H54 (cell line): ENCODE results near the gene DYNC1H1.

Source experiments
- DNase-seq: peaks from one replicate; pipeline ENCODE4 v3.0.0; 2011; ENCODE audit warnings: low spot score, mixed read lengths; ENCODE audit not compliant: insufficient read length
- FAIRE-seq: peaks from 3 replicates; lab custom pipeline; 2011; peaks lifted over from hg19 to GRCh38; lab: Jason Lieb, UNC
- POLR2A ChIP-seq: IDR thresholded peaks from 2 replicates; pipeline ENCODE4 v1.6.1; 2011; ENCODE audit warnings: low read depth, mild to moderate bottlenecking, low read length

DYNC1H1 gene

GRCh38 chr14:102034301-102034700 lies 69.9 kb downstream of the DYNC1H1 start:
- DNase-seq (no peak), FAIRE-seq (no peak)
- no peak for TF ChIP-seq POLR2A

- no peak for TF ChIP-seq POLR2A
- no peak for FAIRE-seq
- no peak for DNase-seq
These were observed 71.5 kb downstream of the DYNC1H1 start for GRCh38 chr14:102035914-102036313.

- DNase-seq: no peak
- no peak for FAIRE-seq
- no peak for TF ChIP-seq POLR2A
These were observed 73.3 kb downstream of the DYNC1H1 start for GRCh38 chr14:102037686-102038085.

GRCh38 chr14:102039157-102039556 lies 74.8 kb downstream of the DYNC1H1 start:
- no peak for DNase-seq
- no peak for TF ChIP-seq POLR2A
- no peak for FAIRE-seq

GRCh38 chr14:102040153-102040552 lies 75.8 kb downstream of the DYNC1H1 start:
- TF ChIP-seq POLR2A: no peak
- no peak for FAIRE-seq

GRCh38 chr14:102042699-102043098 lies 78.3 kb downstream of the DYNC1H1 start:
- TF ChIP-seq POLR2A: no peak
- FAIRE-seq (no peak), DNase-seq (no peak)

More at GRCh38 chr14:102040153-102040552, 75.8 kb downstream of the DYNC1H1 start:
- no peak for DNase-seq

GRCh38 chr14:102043251-102044025 lies 79.1 kb downstream of the DYNC1H1 start:
- no peak for TF ChIP-seq POLR2A
- DNase-seq (no peak), FAIRE-seq (no peak)

- FAIRE-seq: no peak
- DNase-seq: no peak
- TF ChIP-seq POLR2A: no peak
These were observed 80.2 kb downstream of the DYNC1H1 start for GRCh38 chr14:102044566-102044965.

- no peak for TF ChIP-seq POLR2A
- DNase-seq: no peak
These were observed 82.2 kb downstream of the DYNC1H1 start for GRCh38 chr14:102046337-102047278.

GRCh38 chr14:102047808-102048540 lies 83.6 kb downstream of the DYNC1H1 start:
- DNase-seq (no peak), FAIRE-seq (no peak)
- no peak for TF ChIP-seq POLR2A

More at GRCh38 chr14:102046337-102047278, 82.2 kb downstream of the DYNC1H1 start:
- no peak for FAIRE-seq

- no peak for TF ChIP-seq POLR2A
- DNase-seq (no peak), FAIRE-seq (no peak)
These were observed 85.1 kb downstream of the DYNC1H1 start for GRCh38 chr14:102049258-102050025.

GRCh38 chr14:102050026-102050405 lies 85.6 kb downstream of the DYNC1H1 start:
- no peak for FAIRE-seq
- no peak for DNase-seq
- no peak for TF ChIP-seq POLR2A

- FAIRE-seq: no peak
- DNase-seq: no peak
- no peak for TF ChIP-seq POLR2A
These were observed 86.3 kb downstream of the DYNC1H1 start for GRCh38 chr14:102050625-102051024.
